Stimulated activated naive CD8-positive, alpha-beta T cell treated with anti-CD3 and anti-CD28 coated beads, Interleukin-15, Interleukin-2, amounts not matched to agents 100 U/mL and 50 U/mL, for 24 hours (primary cell): ENCODE measurements around the gene NXPH3.
"Not testable (repeated sequence)": the region's sequence is repeated elsewhere in the genome, so short reads cannot be mapped to it uniquely, and the experiment has no call there.

Source experiments
- ATAC-seq: fragments of 150-1000 bp; cut with Tn5 transposase; one replicate; pipeline ENCODE4 v1.10.0; 2021
- DNase-seq: peaks from one replicate; pipeline ENCODE4 v3.0.0; 2021

The NXPH3 gene

DNA sequence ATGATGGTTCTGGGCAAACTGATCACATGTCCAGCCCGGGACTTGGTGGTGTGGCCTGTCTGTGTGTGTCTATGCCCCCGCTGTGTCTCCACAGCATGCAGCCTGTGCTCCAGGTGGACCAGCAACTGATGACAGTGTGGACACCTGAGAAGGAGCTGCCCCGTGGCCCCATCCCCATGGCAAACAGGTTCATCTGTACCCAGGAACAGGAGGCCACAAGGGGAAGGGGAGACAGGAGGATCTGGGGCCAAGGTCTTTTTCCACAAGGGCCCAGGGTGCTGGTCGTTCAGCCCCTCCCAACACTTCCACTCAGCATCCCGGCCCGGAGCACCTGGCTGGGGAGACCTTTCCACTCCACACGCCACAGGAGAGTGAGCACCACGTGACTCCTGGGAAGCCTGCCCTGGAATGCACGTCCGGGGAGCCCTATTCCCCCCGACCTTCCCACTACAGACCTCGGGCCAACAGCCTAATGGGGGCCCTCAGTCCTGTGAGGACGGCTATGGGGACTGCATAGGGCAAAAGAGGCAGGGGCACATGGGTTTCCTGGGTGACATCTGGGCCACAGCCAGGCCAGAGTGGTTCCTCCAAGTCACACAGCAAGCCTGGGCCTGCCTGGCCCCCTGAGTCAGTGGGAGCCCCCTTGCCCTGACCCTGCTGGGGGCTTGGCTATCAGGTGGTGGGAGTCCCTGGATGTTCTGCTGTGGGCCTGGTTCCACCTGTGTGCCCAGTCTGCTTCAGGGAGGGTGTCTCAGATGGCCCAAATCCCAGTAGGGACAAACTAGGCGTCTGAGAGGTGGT is 20.8 kb upstream of the NXPH3 start:
- no peak for ATAC-seq
- no peak for DNase-seq

GRCh38 chr17:49555495-49556222 is 20.0 kb upstream of the NXPH3 start:
- no peak for ATAC-seq
- no peak for DNase-seq

DNA sequence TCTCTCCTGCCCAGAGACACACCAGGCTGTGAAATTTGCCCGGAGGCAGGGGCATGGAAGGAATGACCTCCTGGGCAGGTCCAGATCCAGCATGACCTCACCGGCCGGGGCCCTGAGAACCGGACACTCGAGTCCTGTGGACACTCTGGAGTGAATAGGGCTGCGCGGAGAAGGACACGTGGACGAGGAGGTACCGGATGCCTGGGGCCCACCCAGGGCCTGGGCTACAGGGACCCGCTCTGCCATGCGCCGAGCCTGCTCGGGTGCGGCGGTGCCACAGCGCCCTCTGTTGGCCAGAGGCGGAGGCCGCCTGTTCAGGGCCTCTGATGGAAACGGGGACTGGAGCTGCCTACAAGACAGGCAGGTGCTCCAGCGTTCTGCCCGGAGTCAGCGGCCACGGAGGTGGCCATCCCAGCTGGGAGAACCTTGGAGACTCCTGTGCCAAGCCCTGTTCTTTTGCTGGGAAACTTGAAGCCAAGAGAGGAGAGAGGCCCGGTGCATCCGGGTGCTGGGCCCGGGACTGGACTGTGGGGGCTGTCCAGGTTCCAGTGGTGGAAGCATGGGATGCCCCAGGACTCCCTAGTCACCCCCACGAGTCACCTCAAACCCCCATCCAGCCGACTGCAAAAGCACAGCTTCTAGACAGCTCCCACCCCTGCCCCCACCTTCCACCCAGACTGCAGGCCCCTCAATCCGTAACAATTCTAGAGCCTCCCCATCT is 19.3 kb upstream of the NXPH3 start:
- peak; percentile 91 for DNase-seq
- peak; percentile 96 for ATAC-seq

GRCh38 chr17:49557312-49558024 is 18.2 kb upstream of the NXPH3 start:
- no peak for ATAC-seq

GRCh38 chr17:49564638-49565037 is 11.0 kb upstream of the NXPH3 start:
- ATAC-seq = no peak
- DNase-seq = no peak

More at GRCh38 chr17:49557312-49558024, 18.2 kb upstream of the NXPH3 start:
- DNase-seq = no peak

DNA sequence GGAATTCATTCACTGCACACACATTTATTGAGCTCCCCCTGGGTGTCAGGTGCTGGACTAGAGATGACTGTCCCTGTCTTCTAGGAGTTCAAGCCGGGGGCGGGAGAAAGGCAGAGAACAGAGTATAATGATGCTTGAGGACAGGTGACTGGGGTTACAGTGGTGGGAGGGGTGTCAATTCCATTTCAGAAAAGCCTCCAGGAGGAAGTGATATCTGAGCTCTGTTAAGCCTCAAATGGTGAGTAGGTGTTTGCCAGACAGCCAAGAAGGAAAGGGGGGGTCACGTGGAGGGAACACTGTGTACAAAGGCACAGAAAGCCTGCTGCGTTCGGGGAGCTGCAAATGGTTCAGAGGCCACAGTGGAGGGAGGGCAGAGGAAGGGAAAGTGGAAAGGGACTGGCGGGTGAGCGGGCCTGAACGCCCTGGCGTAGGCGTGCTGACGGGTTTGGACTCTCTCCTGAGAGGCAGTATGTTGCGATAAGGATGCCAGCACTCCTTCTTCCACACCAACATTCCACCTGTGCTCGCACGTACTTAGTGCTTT is 9.7 kb upstream of the NXPH3 start:
- peak; percentile 45 for DNase-seq
- ATAC-seq = no peak

DNA sequence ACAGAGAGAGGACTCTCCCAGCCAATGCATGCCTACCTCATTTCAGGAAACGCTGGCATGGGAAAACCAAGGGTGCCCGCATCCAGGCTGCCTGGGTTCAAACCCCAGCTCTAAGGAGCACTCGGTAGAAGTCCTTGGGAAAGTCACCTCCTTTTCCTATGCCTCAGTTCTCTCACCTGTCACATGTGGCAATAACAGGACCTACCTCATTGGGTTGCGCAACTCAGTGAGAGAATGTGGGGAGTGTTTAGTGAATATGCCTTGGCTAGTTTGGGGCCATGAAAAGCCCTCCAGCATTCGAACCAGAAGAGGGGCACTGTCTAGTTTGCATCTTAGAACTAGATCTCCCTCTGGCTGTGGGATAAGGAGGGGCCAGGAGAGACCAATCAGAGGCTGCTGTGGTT is 9.0 kb upstream of the NXPH3 start:
- DNase-seq (no peak), ATAC-seq (no peak)

DNA sequence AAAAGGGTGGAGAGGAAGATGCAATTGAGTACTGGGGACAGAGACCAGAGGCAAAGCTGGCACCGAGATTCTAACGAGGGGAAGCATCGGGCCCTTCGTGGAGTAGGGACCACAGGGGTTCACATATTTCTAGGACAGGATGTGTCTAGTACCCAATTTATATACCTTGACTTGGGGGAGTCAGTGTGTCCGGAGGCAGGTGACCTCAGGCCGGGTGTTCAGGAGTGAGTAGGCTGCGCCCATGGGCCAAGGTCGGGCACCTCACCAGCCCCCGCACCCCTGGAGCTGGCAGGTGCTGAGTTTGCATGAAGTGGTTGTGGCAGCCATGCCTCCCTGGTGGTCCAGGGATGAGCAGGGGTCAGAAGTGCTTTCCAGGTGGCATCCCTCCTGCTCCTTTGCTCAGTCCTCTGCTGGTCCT is 8.6 kb upstream of the NXPH3 start:
- DNase-seq (no peak), ATAC-seq (no peak)

DNA sequence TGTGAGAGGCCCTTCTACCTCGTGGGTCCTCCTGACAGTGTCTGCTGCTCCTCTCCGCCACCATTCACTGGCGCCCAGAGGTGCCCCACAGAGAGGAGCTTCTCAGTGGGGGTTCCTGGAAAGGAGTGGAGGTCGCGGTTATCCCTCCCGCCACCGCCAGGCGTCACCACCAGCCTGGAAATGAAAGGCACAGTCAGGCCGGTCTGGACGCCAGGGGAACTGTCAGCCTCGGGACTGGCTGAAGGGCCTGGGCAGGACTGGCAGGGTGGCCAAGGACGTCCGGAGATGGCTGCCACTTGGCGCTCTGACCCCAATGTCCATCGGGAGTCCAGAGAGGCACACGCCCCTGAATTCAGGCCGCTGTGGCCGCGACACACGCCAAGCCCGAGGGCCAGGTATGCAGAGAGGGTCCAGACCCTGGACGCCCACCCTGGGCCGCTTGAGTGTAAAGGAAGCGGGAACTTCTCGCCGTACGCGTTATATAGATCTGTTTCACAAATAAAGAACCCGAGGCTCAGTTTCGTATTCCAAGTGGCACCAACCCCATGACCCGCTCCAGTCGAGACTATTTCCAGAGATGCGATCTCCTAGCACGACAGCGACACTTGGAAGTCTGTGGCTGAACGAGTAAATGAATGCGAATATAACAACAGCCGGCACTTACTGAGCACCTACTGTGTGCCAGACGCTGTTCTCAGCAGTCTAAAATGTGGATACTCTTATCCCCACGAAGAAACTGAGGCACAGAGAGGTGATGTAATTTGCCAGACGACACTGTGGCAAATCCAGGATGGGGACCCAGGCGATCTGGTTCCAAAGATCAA is 7.6 kb upstream of the NXPH3 start:
- ATAC-seq = peak; percentile 48
- DNase-seq = peak; percentile 91

DNA sequence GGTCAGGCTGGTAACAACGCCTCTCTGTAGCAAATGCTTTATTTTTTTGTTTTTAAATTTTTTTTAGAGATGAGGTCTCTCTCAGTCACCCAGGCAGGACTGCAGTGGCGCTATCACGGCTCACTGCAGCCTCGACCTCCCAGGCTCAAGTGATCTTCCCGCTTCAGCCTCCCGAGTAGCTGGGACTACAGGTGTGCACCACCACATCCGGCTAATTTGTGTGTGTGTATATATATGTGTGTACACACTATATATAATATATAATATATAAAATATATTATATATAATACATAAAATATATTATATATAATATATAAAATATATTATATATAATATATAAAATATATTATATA is 7.0 kb upstream of the NXPH3 start:
- DNase-seq, ATAC-seq: not testable (repeated sequence)

GRCh38 chr17:49570540-49571242 is 5.0 kb upstream of the NXPH3 start:
- no peak for ATAC-seq

DNA sequence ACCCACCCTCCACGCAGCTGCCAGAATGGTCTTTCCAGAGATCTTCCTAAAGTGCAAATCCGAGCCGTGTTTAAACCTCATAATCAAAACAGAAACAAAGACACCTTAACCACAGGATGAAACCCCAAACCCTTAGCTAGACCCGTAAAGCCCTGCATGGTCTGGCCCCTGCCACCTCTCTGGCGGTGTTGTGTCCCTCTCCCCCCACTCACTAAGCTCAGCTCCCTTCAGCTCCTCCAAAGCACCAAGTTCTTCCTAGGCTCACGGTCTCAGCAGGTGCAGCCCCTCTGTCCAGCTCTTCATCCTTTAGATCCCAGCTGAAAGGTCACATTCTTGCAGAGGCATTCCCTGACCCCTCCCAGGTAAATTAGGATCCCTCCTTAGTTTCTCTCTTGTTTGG is 4.4 kb upstream of the NXPH3 start:
- no peak for DNase-seq
- no peak for ATAC-seq

More at GRCh38 chr17:49570540-49571242, 5.0 kb upstream of the NXPH3 start:
- no peak for DNase-seq

- DNase-seq = no peak
Observed at GRCh38 chr17:49571764-49572163, 3.9 kb upstream of the NXPH3 start.

GRCh38 chr17:49572226-49572625 is 3.4 kb upstream of the NXPH3 start:
- ATAC-seq (no peak), DNase-seq (no peak)

More at GRCh38 chr17:49571764-49572163, 3.9 kb upstream of the NXPH3 start:
- no peak for ATAC-seq

DNA sequence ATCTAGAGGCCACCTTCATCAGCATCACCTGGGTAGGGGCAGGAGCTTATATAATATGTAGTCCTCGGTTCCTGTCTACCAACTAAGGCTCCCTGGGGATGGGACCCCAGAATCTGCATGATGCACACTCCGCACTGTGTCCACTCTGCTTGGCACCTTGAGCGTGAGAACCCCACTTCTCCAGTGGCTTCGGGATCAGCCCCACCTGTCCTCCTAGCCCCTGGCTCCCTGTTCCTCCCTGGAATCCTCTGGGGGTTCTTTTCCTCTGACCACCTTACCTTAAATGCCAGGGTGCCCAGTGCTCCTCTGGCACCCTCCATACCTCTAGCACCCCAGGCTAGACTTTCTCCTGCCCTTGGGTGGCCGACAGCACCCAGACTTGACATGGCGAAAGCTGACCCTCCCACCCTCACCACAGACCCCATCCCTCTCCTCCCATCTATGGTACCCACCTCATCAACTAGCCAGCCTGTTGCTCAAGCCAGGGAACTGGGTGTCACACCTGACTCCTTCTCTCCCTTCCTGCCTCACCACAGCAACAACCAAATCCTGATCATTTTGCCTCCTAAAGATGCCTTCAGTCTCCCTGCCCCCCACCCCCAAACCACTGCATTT is 2.8 kb upstream of the NXPH3 start:
- DNase-seq (no peak), ATAC-seq (no peak)

- no peak for ATAC-seq
- DNase-seq = no peak
Observed at GRCh38 chr17:49573510-49574322, 2.0 kb upstream of the NXPH3 start.

DNA sequence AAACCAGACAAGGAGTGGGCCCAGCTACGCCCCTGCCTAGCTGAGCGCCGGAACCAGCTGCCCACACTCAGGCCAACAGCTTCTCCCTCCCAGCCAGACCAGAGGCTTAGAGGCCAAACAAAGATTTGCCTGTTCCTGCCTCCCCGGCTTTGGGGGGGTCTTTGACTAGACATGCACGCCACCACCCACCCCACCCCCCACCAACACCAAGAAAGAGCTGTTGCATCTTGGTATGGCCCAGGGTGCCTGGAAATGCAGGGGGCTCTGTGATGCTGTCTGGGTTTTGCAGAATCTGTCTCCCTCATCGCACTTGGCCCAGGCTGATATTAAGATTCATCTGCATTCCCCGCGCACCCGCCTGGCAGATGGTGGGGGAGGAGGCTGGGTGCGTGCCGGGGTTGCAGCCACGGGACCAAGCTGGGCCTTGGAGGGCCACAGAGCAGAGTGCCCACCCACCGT is 1.3 kb upstream of the NXPH3 start:
- DNase-seq = no peak
- ATAC-seq = no peak

DNA sequence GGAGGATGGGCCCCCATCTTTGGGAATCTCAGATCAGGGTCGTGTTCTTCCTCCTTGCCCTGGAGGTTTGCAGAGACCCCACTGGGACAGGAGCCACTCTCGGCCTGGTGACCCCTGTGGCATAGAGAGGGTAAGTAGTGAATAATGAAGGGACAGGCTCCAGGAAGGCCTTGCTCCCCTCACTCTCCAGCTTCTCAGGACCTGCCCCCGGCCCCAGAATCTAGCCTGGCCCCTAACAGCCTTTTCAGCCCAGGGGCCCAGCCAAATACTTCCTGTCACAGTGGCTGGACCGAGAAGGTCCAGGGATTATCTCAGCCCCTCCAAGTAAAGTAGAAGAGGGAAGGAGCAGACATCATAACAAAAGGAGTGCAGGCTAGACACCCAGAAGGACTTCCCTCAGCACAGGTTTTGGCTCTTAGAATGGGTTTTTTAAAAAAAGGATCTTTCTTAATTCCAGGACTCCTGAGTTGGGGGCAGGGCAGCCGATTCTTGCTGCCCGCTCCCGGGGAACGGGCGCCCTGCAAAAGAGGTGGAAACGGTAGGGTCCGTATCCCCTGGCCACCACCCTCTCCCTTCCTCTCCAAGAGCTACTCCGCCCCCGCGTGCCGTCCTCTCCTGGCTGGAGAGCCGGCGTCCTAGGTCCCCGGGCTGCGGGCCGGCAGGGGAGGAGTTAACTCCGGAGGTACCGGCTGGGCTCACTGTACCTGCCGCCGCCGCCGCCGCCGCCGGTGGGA is 559 bp upstream of the NXPH3 start:
- no peak for ATAC-seq
- no peak for DNase-seq
